ENCODE measurements around the gene DHRS7C.
"Not testable (repeated sequence)": the region's sequence is repeated elsewhere in the genome, so short reads cannot be mapped to it uniquely, and the experiment has no call there.

DHRS7C gene

GRCh38 chr17:9810100-9810949 is 18.9 kb upstream of the DHRS7C start:
- no peak for DNase-seq (ENCODE audit: low read depth in 1 of 2, low spot score in 1 of 2)

GRCh38 chr17:9809409-9809808 is 18.0 kb upstream of the DHRS7C start:
- DNase-seq (ENCODE audit: low read depth in 1 of 2, low spot score in 1 of 2): no peak

GRCh38 chr17:9806699-9807098 is 15.3 kb upstream of the DHRS7C start:
- DNase-seq (ENCODE audit: low read depth in 1 of 2, low spot score in 1 of 2): no peak

- no peak for DNase-seq (ENCODE audit: low read depth in 1 of 2, low spot score in 1 of 2)
Observed at GRCh38 chr17:9805769-9806168, 14.4 kb upstream of the DHRS7C start.

GRCh38 chr17:9802697-9803096 is 11.3 kb upstream of the DHRS7C start:
- DNase-seq (ENCODE audit: low read depth in 1 of 2, low spot score in 1 of 2): no peak

- DNase-seq (ENCODE audit: low read depth in 1 of 2, low spot score in 1 of 2): no peak
Observed at GRCh38 chr17:9802294-9802693, 10.9 kb upstream of the DHRS7C start.

GRCh38 chr17:9801505-9801904 is 10.1 kb upstream of the DHRS7C start:
- DNase-seq (ENCODE audit: low read depth in 1 of 2, low spot score in 1 of 2): no peak

GRCh38 chr17:9798724-9799123 is 7.3 kb upstream of the DHRS7C start:
- DNase-seq (ENCODE audit: low read depth in 1 of 2, low spot score in 1 of 2): no peak

GRCh38 chr17:9798008-9798407 is 6.6 kb upstream of the DHRS7C start:
- no peak for DNase-seq (ENCODE audit: low read depth in 1 of 2, low spot score in 1 of 2)

GRCh38 chr17:9792181-9792840 is 919 bp upstream of the DHRS7C start:
- no peak for DNase-seq (ENCODE audit: low read depth in 1 of 2, low spot score in 1 of 2)

- DNase-seq (ENCODE audit: low read depth in 1 of 2, low spot score in 1 of 2): no peak
Observed at GRCh38 chr17:9790316-9790715, 1.1 kb downstream of the DHRS7C start.

- DNase-seq (ENCODE audit: low read depth in 1 of 2, low spot score in 1 of 2): no peak
Observed at GRCh38 chr17:9788601-9789000, 2.8 kb downstream of the DHRS7C start.

GRCh38 chr17:9784544-9784943 is 6.8 kb downstream of the DHRS7C start:
- DNase-seq (ENCODE audit: low read depth in 1 of 2, low spot score in 1 of 2): no peak

- DNase-seq (ENCODE audit: low read depth in 1 of 2, low spot score in 1 of 2): not testable (repeated sequence)
Observed at GRCh38 chr17:9783465-9783864, 7.9 kb downstream of the DHRS7C start.

GRCh38 chr17:9783050-9783449 is 8.3 kb downstream of the DHRS7C start:
- DNase-seq (ENCODE audit: low read depth in 1 of 2, low spot score in 1 of 2): no peak

GRCh38 chr17:9780552-9780951 is 10.8 kb downstream of the DHRS7C start:
- DNase-seq (ENCODE audit: low read depth in 1 of 2, low spot score in 1 of 2): no peak

GRCh38 chr17:9776911-9777310 is 14.5 kb downstream of the DHRS7C start:
- no peak for DNase-seq (ENCODE audit: low read depth in 1 of 2, low spot score in 1 of 2)

- DNase-seq (ENCODE audit: low read depth in 1 of 2, low spot score in 1 of 2): no peak
Observed at GRCh38 chr17:9772658-9773057, 18.7 kb downstream of the DHRS7C start.

- no peak for DNase-seq (ENCODE audit: low read depth in 1 of 2, low spot score in 1 of 2)
Observed at GRCh38 chr17:9771465-9771864, 19.9 kb downstream of the DHRS7C start.

- DNase-seq (ENCODE audit: low read depth in 1 of 2, low spot score in 1 of 2): no peak
Observed at GRCh38 chr17:9769036-9769695, 22.2 kb downstream of the DHRS7C start.

- DNase-seq (ENCODE audit: low read depth in 1 of 2, low spot score in 1 of 2): no peak
Observed at GRCh38 chr17:9768381-9768934, 22.9 kb downstream of the DHRS7C start.

All from stimulated activated CD4-positive, alpha-beta T cell treated with anti-CD3 and anti-CD28 coated beads, Interleukin-15, amount 100 ng/mL, for 1 hour (primary cell).